Measurements from ENCODE around the gene MLLT10. TPM values are rescaled to one million over a fixed set of nuclear protein-coding genes. Genes with fewer than 3 reads are reported as not detected.

MLLT10 gene
- total and polyA plus RNA-seq, 2 donors (not counting 3 experiments of a cell fraction or from before 2014, with no cell fraction given): 35.4 to 54.0 TPM

DNA sequence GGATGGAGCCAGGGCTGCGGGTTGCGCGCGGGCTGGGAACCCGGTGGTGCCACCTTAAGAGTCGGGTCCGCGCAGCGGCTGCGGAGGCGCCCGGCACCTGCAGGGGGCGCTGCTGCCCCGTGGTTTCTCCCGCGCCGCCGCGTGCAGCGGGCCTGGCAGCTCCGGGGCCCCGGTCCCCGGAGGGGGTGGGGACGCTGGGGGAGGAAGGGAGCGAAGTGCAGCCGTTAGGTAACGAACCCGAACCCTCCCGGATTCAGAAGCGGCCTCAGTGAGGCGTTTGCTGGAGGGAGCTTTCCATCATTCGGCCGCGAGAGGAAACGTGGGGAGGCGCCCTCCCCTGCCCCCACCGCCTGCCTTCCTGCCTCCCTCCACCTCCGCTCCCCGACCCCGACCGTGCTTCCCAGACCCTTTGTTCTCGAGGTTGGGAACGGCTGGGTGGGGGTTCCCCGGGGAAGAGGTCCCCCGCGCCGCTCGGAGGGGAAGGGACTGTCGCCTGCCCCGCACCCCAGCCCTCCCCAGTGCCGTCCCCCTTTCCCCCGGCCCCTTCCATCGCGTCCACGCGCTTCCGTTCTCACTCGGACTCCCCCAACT, 38.2 kb upstream of the MLLT10 start:
- dilution Hi-C loops (cut with MboI; ENCODE audit: extremely low pct_ligation_motif_present, low sequenced_read_pairs) (no loop called here), intact Hi-C loops (cut with micrococcal nuclease) (loop anchor here (1.0 to 10.0 kb wide), 18 partner anchors 38 to 1599 kb away; partner anchors contain the start of genes COMMD3, DNAJC1, MLLT10 and MSRB2)
- Histone ChIP-seq H4K20me1 (replicated peaks; ENCODE audit: control insufficient read depth, extremely low read depth, insufficient read depth, low read length) (no peaks in the 10 kb centered on the region), H3K9ac (replicated peaks; ENCODE audit: extremely low read depth, insufficient read depth, low read length) (peak overlapping the region; percentile 58), H3K36me3 (ENCODE audit: control insufficient read depth in 2 of 2, extremely low read depth in 1 of 2, insufficient read depth in 2 of 2, low read length in 2 of 2) (no peaks in the 10 kb centered on the region), H3K4me1 (ENCODE audit: control insufficient read depth, extremely low read depth, insufficient read depth, low read length) (peaks cover 12% of the 10 kb centered on the region), H2AFZ (ENCODE audit: low read depth, low read length) (peak overlapping the region; percentile 94), H3K79me2 (ENCODE audit: control insufficient read depth, insufficient read depth, low read length) (no peaks in the 10 kb centered on the region), H3K9me3 (replicated peaks; ENCODE audit: control insufficient read depth, insufficient read depth, low read length) (no peaks in the 10 kb centered on the region), H3K27ac (ENCODE audit: insufficient read depth, low read depth, low read length) (peak overlapping the region; percentile 49), H3K27me3 (ENCODE audit: control insufficient read depth in 2 of 2, insufficient read depth in 2 of 2, low read length in 2 of 2) (peaks cover 9 to 29% of the 10 kb centered on the region in 2 experiments), H3K4me3 (replicated peaks in 1 of 3; ENCODE audit: insufficient read depth in 1 of 3, low read depth in 1 of 3, low read length in 3 of 3) (peak overlapping the region; percentile 79 to 94 (median 86)), H3K4me2 (ENCODE audit: insufficient read depth, low read length) (peak overlapping the region; percentile 90), H3K9me1 (replicated peaks; ENCODE audit: control insufficient read depth, extremely low read depth, insufficient read depth, low read length) (no peaks in the 10 kb centered on the region)
- CTCF ChIA-PET: interaction anchor here (0.7 to 7.5 kb wide), 34 partner anchors 21 to 1493 kb away, joined by 3 to 125 read pairs (median 5); partner anchors contain the start of genes BMI1, DNAJC1, MLLT10 and SKIDA1
- DNase-seq (ENCODE audit: low read depth, low spot score): peak; percentile 88
- BruUV-seq (replicated peaks): no TSS peak
- TF ChIP-seq FOS (IDR thresholded peaks at IDR 0.05; ENCODE audit: borderline replicate concordance, insufficient read depth, low read length) (no peak), POLR2A (IDR thresholded peaks at IDR 0.05; ENCODE audit: low read depth, low read length) (peak; percentile 64), GATA2 (IDR thresholded peaks at IDR 0.05; ENCODE audit: insufficient read depth, insufficient read length, low read depth, low read length) (no peak), POLR2AphosphoS5 (IDR thresholded peaks at IDR 0.05; ENCODE audit: insufficient read depth, low read depth, low read length) (peak; percentile 84), EZH2 (IDR thresholded peaks at IDR 0.05; ENCODE audit: borderline replicate concordance, low read depth, low read length, severe bottlenecking) (peak; percentile 23), MYC (IDR thresholded peaks at IDR 0.05; ENCODE audit: low read depth, low read length) (peak; percentile 11), JUN (IDR thresholded peaks at IDR 0.05; ENCODE audit: borderline replicate concordance, insufficient read depth, insufficient read length, low read depth) (no peak)
- TF ChIP-seq, protein P1, sequence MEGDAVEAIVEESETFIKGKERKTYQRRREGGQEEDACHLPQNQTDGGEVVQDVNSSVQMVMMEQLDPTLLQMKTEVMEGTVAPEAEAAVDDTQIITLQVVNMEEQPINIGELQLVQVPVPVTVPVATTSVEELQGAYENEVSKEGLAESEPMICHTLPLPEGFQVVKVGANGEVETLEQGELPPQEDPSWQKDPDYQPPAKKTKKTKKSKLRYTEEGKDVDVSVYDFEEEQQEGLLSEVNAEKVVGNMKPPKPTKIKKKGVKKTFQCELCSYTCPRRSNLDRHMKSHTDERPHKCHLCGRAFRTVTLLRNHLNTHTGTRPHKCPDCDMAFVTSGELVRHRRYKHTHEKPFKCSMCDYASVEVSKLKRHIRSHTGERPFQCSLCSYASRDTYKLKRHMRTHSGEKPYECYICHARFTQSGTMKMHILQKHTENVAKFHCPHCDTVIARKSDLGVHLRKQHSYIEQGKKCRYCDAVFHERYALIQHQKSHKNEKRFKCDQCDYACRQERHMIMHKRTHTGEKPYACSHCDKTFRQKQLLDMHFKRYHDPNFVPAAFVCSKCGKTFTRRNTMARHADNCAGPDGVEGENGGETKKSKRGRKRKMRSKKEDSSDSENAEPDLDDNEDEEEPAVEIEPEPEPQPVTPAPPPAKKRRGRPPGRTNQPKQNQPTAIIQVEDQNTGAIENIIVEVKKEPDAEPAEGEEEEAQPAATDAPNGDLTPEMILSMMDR (IDR thresholded peaks at IDR 0.05; ENCODE audit: extremely low read depth in 1 of 2, insufficient read depth in 1 of 2, low read depth in 1 of 2, low read length in 2 of 2): peak; percentile 88 to 95
- TF ChIP-seq, protein P2, sequence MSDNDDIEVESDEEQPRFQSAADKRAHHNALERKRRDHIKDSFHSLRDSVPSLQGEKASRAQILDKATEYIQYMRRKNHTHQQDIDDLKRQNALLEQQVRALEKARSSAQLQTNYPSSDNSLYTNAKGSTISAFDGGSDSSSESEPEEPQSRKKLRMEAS (IDR thresholded peaks at IDR 0.05; ENCODE audit: insufficient read depth, insufficient read length): peak; percentile 30
- peak; percentile 83 for FAIRE-seq
- POLR2A ChIA-PET: interaction anchor here (0.6 to 2.3 kb wide), 5 partner anchors 30 to 717 kb away, joined by 3 to 11 read pairs (median 4); partner anchors contain the start of gene SKIDA1

All from endothelial cell of umbilical vein (primary cell).